KOPT-K1 (cell line): ENCODE results near the gene TPMT.
"Not testable (repeated sequence)": the region's sequence is repeated elsewhere in the genome, so short reads cannot be mapped to it uniquely, and the experiment has no call there.

Experiments
- H3K27ac ChIP-seq: fragments of 200-600 bp; sonication (generic); 2 replicates; pipeline ENCODE4 v1.5.1; 2016; ENCODE audit warnings: antibody characterized with exemption, mild to moderate bottlenecking, low read depth, low read length; ENCODE audit not compliant: poor library complexity, severe bottlenecking
- H3K36me3 ChIP-seq: fragments of 200-600 bp; sonication (generic); 2 replicates; pipeline ENCODE4 v1.5.1; 2017; ENCODE audit warnings: antibody characterized with exemption, mild to moderate bottlenecking, low read length, moderate library complexity; ENCODE audit not compliant: insufficient read depth
- H3K9me3 ChIP-seq: fragments of 200-600 bp; sonication (generic); 2 replicates; pipeline ENCODE4 v1.5.1; 2017; ENCODE audit warnings: antibody characterized with exemption, low read length, mild to moderate bottlenecking; ENCODE audit not compliant: insufficient read depth, poor library complexity, severe bottlenecking

The TPMT gene

GRCh38 chr6:18168264-18168663, 13.4 kb upstream of the TPMT start:
- peaks cover 32% of the 10 kb centered on the region for H3K36me3 ChIP-seq
- H3K9me3 ChIP-seq, result peaks cover 9% of the 10 kb centered on the region
- H3K27ac ChIP-seq, result no peak overlapping the region

- Histone ChIP-seq H3K27ac (no peak overlapping the region), H3K9me3 (peaks cover 9% of the 10 kb centered on the region), H3K36me3 (peaks cover 48% of the 10 kb centered on the region)
Measured at GRCh38 chr6:18166312-18167036, 11.6 kb upstream of the TPMT start.

GRCh38 chr6:18165751-18166150, 10.9 kb upstream of the TPMT start:
- Histone ChIP-seq H3K27ac (no peak overlapping the region), H3K36me3 (peaks cover 54% of the 10 kb centered on the region), H3K9me3 (peaks cover 9% of the 10 kb centered on the region)

DNA sequence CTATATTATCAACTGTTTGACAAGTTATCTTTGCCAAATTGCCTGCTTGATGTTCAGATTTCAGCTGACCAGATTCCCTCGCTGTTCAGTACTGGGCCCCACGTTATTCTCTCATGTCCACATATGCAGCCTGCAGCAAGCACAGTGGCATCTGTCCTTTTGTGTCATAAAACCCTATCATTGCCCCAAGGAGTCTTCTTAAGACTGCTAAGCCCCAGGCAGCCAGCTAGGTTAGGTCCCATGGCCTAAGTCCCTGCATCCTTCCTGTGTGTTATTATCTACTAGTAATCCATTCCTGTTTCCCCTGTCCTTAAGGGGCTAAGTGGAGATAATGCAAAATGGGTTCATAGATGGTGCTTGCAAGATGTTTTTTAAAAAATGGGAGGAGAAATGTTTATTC, 7.5 kb upstream of the TPMT start:
- H3K27ac ChIP-seq, result no peak overlapping the region
- H3K9me3 ChIP-seq, result no peaks in the 10 kb centered on the region
- peaks cover 45% of the 10 kb centered on the region; the same call in 1 of the 2 replicates for H3K36me3 ChIP-seq

DNA sequence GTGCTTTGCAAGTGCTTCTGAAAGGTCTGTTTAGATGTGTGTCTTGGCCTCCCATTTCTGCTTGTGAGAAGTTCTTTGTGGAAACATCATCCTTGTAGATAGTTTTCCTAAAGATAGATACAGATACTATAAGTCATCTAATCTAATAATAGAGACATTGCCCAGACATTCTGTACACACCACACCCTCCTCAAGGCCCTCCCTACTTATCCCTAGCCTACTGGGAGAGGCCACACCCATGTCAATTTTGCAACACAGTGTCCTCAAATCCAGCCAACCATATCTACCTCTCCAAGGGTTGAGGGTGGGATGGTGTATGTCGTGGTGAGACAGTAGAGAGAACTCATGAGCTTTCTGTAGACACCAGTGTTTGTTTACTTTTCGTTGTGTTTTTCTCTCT, 6.6 kb upstream of the TPMT start:
- H3K9me3 ChIP-seq, result no peaks in the 10 kb centered on the region
- peaks cover 38% of the 10 kb centered on the region; the same call in 1 of the 2 replicates for H3K36me3 ChIP-seq
- H3K27ac ChIP-seq, result no peak overlapping the region

DNA sequence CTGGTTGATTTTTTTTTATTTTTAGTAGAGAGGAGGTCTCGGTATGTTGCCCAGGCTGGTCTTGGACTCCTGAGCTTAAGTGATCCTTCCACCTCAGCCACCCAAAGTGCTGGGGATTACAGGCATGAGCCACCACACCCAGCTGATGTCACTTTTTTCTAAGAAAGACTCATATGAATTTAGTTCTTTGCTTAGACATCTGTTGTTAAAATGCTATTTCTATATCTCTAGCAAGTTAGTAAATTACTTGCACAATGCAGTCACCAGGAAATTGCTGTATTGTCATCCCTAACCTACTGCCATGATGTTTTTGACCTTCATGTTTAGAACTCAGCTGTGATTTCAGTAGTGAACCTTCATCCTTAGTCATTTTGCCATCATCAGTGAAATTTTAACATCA, 6.0 kb upstream of the TPMT start:
- Histone ChIP-seq H3K9me3 (no peaks in the 10 kb centered on the region), H3K27ac (no peak overlapping the region), H3K36me3 (peaks cover 32% of the 10 kb centered on the region; the same call in 1 of the 2 replicates)

GRCh38 chr6:18155864-18156421, 1.1 kb upstream of the TPMT start:
- no peaks in the 10 kb centered on the region for H3K9me3 ChIP-seq
- peaks cover 6% of the 10 kb centered on the region; the same call in 1 of the 2 replicates for H3K36me3 ChIP-seq
- H3K27ac ChIP-seq, result peak overlapping the region; percentile 77

DNA sequence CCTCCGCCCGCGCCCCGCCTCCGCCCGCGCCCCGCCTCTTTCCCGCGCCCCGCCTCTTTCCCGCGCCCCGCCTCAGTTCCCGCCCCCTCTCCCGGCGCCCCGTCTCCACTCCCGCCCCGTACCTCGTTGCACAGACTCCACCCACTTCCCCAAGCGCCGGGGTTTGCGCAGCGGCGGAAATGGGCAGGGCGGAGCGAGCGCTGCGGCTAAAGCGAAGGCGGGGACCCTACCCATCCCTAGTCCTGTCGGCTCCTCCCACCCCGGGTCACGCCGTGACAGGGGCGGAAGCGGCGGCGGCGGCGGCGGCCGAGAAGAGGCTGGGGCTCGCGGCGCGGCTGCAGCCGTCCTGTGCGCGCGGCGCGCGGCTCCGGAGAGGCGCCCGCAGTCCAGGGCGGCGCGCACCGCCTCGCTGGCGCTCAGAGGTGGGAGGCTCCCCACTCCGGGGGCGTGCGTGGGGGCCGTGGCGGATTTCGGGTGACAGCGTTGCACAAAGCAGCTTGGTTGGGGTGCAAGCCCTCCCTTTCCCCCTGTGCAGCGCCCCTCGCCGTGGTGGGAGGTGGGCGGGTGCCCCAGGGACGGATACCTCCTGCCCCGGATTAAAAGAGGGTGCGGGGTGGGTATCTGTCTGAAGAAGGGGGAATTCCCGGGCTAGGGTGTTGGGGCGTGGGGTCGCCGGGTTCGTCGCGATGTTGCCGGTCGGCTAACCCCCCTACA, 430 bp upstream of the TPMT start, which contains the start of gene KDM1B:
Gene KDM1B, plus strand, starts transcription at position 273 of the 714 bp plus-strand sequence. CDS start 4,474 bp downstream, outside the sequence.
- Histone ChIP-seq H3K36me3 (peaks cover 5% of the 10 kb centered on the region; the same call in 1 of the 2 replicates), H3K9me3 (no peaks in the 10 kb centered on the region), H3K27ac (peak within 1 kb of the TSS; percentile 77)

GRCh38 chr6:18153311-18153703, 1.6 kb downstream of the TPMT start:
- no peak overlapping the region for H3K27ac ChIP-seq

GRCh38 chr6:18151801-18152200, 3.1 kb downstream of the TPMT start:
- H3K9me3 ChIP-seq, result no peaks in the 10 kb centered on the region
- H3K27ac ChIP-seq, result no peak overlapping the region

More at GRCh38 chr6:18153311-18153703, 1.6 kb downstream of the TPMT start:
- no peaks in the 10 kb centered on the region for H3K36me3 ChIP-seq
- no peaks in the 10 kb centered on the region for H3K9me3 ChIP-seq

DNA sequence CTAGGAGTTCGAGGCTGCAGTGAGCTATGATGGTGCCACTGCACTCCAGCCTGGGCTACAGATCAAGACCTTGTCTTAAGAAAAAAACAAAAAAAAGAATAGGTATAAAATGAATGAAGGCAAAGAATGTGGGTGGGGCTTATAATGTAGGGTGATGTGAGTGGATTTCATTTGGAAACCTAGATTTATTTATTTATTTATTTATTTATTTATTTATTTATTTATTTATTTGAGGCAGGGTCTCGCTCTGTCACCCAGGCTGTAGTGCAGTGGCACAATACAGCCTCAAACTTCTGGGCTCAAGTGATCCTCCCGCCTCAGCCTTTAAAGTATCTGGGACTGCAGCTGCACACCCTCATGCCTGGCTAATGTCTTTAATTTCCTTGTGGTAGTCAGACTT, 3.5 kb downstream of the TPMT start:
- H3K27ac ChIP-seq, H3K9me3 ChIP-seq, H3K36me3 ChIP-seq: not testable (repeated sequence)

More at GRCh38 chr6:18151801-18152200, 3.1 kb downstream of the TPMT start:
- H3K36me3 ChIP-seq, result no peaks in the 10 kb centered on the region

GRCh38 chr6:18148304-18149025, 6.4 kb downstream of the TPMT start:
- no peak overlapping the region for H3K27ac ChIP-seq
- no peaks in the 10 kb centered on the region for H3K36me3 ChIP-seq
- no peaks in the 10 kb centered on the region for H3K9me3 ChIP-seq

DNA sequence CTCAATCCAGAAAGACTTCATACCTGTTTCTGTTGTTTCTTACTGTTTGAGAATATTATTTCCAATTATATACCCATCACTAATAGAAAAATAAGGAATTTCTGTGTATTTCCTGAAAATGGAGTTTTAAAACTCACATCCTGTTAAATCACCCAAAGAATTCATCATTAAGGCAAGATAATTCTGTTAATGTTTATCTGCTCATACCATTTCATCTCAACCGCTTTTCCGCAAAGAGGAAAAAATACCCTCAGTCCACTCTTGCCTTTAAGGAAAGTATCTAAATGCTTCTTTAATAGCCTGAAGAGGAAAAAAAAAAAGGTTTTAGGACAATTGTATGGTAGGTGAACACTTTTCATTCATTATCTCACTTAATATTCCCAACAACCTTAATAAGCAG, 7.3 kb downstream of the TPMT start:
- Histone ChIP-seq H3K36me3 (no peaks in the 10 kb centered on the region), H3K9me3 (no peaks in the 10 kb centered on the region), H3K27ac (no peak overlapping the region)

DNA sequence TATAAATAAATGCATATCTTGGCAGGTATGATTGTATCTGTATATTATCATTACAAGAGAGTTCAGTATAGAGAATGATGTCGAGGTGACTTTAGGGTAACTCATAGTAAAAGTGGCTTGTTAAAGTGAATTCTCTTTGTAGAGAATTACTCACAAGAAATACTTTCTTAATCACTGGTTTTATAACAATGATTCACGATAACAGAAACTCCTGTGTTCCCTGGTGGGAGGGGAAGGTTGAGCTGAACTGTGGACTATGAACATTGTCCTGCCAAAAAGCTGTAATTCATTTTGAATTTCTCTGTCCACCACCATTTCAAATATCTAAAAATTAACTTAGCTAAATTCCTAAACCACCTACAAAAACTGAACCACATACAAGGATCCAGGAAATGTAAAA, 7.7 kb downstream of the TPMT start:
- Histone ChIP-seq H3K27ac (no peak overlapping the region), H3K9me3 (no peaks in the 10 kb centered on the region), H3K36me3 (no peaks in the 10 kb centered on the region)

GRCh38 chr6:18142591-18142861, 12.4 kb downstream of the TPMT start:
- Histone ChIP-seq H3K9me3 (no peaks in the 10 kb centered on the region), H3K27ac (no peak overlapping the region), H3K36me3 (no peaks in the 10 kb centered on the region)
